BE2C (cell line): ENCODE data around the gene ANKRD44. TPM values are rescaled to one million over a fixed set of nuclear protein-coding genes. Genes with fewer than 3 reads are reported as not detected.

Experiments used
- DNase-seq: peaks from one replicate; pipeline ENCODE4 v3.0.0-alpha.2; 2020
- H3K27me3 ChIP-seq: fragments of 250-450 bp; sonication (Bioruptor Pico); 2 replicates; pipeline ENCODE4 v1.5.1; 2020; ENCODE audit warnings: mild to moderate bottlenecking
- H3K36me3 ChIP-seq: fragments of 250-450 bp; sonication (Bioruptor Pico); 2 replicates; pipeline ENCODE4 v1.5.1; 2020; ENCODE audit warnings: mild to moderate bottlenecking
- H3K4me1 ChIP-seq: fragments of 250-450 bp; sonication (Bioruptor Pico); 2 replicates; pipeline ENCODE4 v1.5.1; 2020
- H3K4me3 ChIP-seq: 2 replicates; pipeline ENCODE4 v1.5.1; 2011; ENCODE audit warnings: low read depth, low read length
- H3K9me3 ChIP-seq: fragments of 250-450 bp; sonication (Bioruptor Pico); 2 replicates; pipeline ENCODE4 v1.5.1; 2020
- polyA plus RNA-seq: library from polyadenylated mRNA; unstranded; fragments of >200 nt; gene quantifications from one replicate; pipeline ENCODE4 v1.2.1, GENCODE V29; 2012; ENCODE audit warnings: low read depth, missing spikeins; ENCODE audit not compliant: insufficient read length, insufficient read depth
- TF ChIP-seq, protein P1 (sequence below): IDR thresholded peaks from 2 replicates; pipeline ENCODE4 v1.5.1; 2012; ENCODE audit warnings: mild to moderate bottlenecking, low read depth, low read length

Gene ANKRD44
- polyA plus RNA-seq, result 14.4 TPM

DNA sequence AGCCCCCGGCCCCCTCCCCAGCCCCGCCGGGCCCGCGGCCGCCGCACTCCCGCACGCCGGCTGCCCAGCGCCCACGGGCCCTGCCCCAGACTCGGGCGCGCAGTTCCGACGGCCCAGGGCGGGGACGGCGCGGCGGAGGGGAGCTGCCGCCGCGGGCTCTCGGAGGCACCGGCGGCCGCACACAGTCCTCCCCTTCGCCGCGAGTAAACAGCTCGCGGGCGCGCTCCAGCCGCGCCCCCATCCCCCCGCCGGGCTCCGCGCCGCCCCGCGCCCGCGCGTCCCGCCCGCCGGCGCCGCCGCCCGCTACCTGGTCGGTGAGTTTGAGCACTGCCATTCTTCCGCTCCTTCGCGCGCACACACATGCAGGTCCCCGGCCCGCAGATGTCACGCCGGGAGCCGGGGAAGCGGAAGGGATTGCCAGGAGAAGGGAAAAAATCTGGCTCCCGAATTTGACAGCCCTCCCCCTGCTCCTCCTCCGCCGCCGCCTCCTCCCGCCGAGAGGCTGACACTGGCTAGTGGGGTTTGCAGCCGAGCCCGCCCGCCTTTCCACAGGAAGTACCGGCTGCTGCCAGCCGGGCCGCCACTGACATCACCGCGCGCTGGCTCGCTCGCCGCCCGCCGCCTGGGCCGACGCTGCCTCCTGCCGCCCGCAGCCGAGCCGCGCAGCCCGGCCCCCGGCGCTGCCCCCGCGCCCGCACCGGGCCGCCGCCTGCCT lies at the start of gene ANKRD44:
Gene ANKRD44 (minus strand): TSS at position 510 of the 715 bp plus-strand sequence. CDS start 176 bp downstream, at position 334.
- Histone ChIP-seq H3K4me1 (peaks cover 15% of the 10 kb centered on the region), H3K4me3 (peak within 1 kb of the TSS; percentile 87), H3K27me3 (no peaks in the 10 kb centered on the region), H3K9me3 (no peaks in the 10 kb centered on the region), H3K36me3 (no peaks in the 10 kb centered on the region)
- TF ChIP-seq, protein P1, sequence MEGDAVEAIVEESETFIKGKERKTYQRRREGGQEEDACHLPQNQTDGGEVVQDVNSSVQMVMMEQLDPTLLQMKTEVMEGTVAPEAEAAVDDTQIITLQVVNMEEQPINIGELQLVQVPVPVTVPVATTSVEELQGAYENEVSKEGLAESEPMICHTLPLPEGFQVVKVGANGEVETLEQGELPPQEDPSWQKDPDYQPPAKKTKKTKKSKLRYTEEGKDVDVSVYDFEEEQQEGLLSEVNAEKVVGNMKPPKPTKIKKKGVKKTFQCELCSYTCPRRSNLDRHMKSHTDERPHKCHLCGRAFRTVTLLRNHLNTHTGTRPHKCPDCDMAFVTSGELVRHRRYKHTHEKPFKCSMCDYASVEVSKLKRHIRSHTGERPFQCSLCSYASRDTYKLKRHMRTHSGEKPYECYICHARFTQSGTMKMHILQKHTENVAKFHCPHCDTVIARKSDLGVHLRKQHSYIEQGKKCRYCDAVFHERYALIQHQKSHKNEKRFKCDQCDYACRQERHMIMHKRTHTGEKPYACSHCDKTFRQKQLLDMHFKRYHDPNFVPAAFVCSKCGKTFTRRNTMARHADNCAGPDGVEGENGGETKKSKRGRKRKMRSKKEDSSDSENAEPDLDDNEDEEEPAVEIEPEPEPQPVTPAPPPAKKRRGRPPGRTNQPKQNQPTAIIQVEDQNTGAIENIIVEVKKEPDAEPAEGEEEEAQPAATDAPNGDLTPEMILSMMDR, result no peak; the same call in 1 of the 2 replicates
- peak; percentile 93 for DNase-seq

DNA sequence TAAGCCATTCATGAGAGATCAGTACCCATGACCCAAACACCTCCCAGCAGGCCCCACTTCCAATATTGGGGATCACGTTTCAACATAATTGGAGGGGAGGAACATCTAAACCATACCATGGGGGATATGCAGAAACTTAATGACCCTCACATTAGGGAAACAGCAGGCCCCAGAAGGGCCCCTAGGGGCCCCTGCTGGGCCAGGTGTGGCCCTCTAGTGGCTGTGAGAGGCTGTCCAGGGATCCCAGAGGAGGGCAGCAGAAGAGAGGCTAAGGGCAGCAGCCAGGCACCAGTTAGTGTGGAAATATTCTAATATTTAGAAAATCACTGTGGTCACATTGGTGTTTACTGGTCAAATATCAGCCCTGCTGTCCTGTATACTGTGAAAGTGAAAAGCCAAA lies 49.3 kb upstream of the ANKRD44 start:
- Histone ChIP-seq H3K4me3 (no peak overlapping the region), H3K4me1 (peaks cover 3% of the 10 kb centered on the region; the same call in 1 of the 2 replicates), H3K27me3 (no peaks in the 10 kb centered on the region), H3K36me3 (no peaks in the 10 kb centered on the region), H3K9me3 (no peaks in the 10 kb centered on the region)
- TF ChIP-seq, protein P1, result peak; percentile 34
- DNase-seq, result no peak

DNA sequence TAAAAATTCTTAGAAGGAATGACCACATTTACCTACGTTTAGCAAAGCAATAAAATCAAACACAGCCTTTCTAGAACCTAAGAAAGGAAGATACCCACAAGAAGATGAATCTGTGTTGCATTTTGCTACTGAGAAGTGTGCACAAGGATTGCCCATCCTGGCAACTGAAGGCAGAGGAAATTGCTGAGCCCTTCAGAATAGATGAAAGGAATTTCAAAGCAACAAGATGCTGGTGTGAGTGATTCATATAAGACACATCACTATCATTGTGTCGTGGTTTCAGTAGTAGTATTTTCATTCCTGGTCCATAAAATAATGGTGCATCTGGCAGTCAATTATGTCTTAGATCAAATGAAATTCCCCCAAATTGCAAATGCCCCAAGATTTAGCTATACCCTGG lies 48.4 kb upstream of the ANKRD44 start:
- peaks cover 3% of the 10 kb centered on the region; the same call in 1 of the 2 replicates for H3K4me1 ChIP-seq
- no peaks in the 10 kb centered on the region for H3K27me3 ChIP-seq
- H3K4me3 ChIP-seq, result no peak overlapping the region
- TF ChIP-seq, protein P1, result no peak
- H3K9me3 ChIP-seq, result no peaks in the 10 kb centered on the region
- no peak for DNase-seq
- H3K36me3 ChIP-seq, result no peaks in the 10 kb centered on the region

DNA sequence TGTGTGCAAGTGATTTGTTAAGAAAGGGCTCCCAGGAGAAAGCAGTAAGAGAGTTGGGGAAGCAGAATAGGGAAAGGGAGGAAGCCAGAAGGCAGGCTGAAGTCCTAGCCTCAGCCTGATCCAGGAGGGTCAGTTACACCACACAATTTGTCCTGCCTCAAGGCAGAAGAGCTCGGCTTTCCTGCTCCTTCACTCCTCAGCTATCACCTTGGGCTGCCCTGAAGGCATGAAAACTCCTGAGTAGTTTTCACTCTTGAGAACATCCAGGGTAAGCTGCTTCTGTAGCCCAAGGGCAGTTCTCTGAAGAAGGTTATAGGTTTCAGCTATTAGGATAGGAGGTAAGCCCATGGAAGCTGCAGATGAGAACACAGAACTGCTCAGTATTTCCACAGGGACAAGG lies 47.4 kb upstream of the ANKRD44 start:
- TF ChIP-seq, protein P1, result no peak
- Histone ChIP-seq H3K4me1 (peaks cover 3% of the 10 kb centered on the region; the same call in 1 of the 2 replicates), H3K36me3 (no peaks in the 10 kb centered on the region)

DNA sequence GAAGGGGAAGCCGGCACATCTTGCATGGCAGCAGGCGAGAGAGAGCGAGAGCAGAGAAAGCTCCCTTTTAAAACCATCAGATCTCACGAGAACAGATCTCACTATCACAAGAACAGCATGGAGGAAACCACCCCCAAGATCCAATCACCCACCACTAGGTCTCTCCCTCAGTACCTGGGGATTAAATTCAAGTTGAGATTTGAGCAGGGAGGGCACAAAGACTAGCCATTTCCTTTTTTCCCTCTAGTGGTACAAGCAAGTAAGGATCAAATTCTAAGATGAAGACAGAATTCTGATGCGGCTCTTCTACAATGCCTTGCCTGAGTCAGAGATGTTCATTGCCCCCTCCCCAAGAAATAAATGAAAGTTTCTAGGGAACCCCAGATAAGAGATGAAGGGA lies 45.6 kb upstream of the ANKRD44 start:
- DNase-seq, result no peak
- Histone ChIP-seq H3K4me3 (no peak overlapping the region), H3K36me3 (no peaks in the 10 kb centered on the region), H3K27me3 (no peaks in the 10 kb centered on the region), H3K9me3 (no peaks in the 10 kb centered on the region), H3K4me1 (peaks cover 3% of the 10 kb centered on the region; the same call in 1 of the 2 replicates)
- TF ChIP-seq, protein P1, result peak; percentile 56

More for the DNA sequence above, 47.4 kb upstream of the ANKRD44 start:
- Histone ChIP-seq H3K4me3 (no peak overlapping the region), H3K27me3 (no peaks in the 10 kb centered on the region), H3K9me3 (no peaks in the 10 kb centered on the region)
- DNase-seq, result no peak

DNA sequence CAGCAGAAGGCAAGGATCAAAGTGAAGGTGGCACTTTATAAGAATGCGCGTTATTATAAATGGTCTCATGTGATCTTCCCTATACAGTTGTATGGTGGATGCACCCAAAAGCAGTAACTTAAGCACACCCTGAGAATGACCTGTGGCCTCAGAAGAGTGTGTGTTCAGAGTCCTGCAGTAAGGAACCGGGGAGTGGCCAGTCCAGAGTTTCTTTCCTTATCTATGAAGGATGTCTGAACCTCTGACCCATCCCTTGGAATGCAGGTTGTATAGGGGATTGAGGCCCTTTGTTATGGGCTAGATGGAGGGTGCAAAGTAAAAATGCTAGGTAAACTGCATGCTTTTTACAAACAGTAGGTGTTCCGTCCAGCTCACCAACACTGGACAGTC lies 43.6 kb upstream of the ANKRD44 start:
- Histone ChIP-seq H3K9me3 (no peaks in the 10 kb centered on the region), H3K4me1 (no peaks in the 10 kb centered on the region), H3K27me3 (no peaks in the 10 kb centered on the region), H3K4me3 (no peak overlapping the region), H3K36me3 (no peaks in the 10 kb centered on the region)
- DNase-seq, result no peak
- TF ChIP-seq, protein P1, result no peak
